Skin of body (tissue), 2 donors: Measurements from ENCODE around the gene TOP3A. TPM values are rescaled to one million over a fixed set of nuclear protein-coding genes. Genes with fewer than 3 reads are reported as not detected.
A peak's percentile ranks its signal among the peaks of the same experiment; 100 is the strongest.

Experiments used
- DNase-seq: peaks from one replicate; lab custom pipeline; 2025; lab: John Stamatoyannopoulos, UW
- total RNA-seq: library from RNA; depleted of rRNA; stranded (reverse); fragments of >200 nt; gene quantifications from one replicate; pipeline ENCODE4 v1.2.3, GENCODE V29; 2014

TOP3A gene
- total RNA-seq, 1 donor from 2014 or later, result 26.2 TPM

DNA sequence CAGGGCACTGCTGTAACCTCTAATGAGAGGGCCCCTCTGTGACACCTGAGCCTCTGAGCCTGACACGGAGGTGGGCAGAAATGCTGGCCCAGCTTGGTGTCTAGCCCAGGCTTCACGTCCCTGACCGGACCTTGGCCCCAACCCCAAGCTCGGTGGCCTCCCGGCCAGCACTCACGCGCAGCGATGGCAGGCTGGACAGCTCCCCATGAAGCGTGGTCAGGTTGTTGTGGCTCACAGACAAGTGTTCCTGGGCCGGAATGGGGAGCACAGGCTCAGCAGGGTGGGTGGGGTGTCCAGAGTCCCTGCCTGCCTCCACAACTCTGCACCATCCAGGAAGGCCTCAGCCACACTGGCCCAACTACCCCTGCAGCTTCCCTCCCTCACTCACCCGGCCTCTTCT is 58.4 kb downstream of the TOP3A start:
- no peak for DNase-seq

GRCh38 chr17:18254888-18255649 is 59.7 kb downstream of the TOP3A start:
- DNase-seq, result no peak

DNA sequence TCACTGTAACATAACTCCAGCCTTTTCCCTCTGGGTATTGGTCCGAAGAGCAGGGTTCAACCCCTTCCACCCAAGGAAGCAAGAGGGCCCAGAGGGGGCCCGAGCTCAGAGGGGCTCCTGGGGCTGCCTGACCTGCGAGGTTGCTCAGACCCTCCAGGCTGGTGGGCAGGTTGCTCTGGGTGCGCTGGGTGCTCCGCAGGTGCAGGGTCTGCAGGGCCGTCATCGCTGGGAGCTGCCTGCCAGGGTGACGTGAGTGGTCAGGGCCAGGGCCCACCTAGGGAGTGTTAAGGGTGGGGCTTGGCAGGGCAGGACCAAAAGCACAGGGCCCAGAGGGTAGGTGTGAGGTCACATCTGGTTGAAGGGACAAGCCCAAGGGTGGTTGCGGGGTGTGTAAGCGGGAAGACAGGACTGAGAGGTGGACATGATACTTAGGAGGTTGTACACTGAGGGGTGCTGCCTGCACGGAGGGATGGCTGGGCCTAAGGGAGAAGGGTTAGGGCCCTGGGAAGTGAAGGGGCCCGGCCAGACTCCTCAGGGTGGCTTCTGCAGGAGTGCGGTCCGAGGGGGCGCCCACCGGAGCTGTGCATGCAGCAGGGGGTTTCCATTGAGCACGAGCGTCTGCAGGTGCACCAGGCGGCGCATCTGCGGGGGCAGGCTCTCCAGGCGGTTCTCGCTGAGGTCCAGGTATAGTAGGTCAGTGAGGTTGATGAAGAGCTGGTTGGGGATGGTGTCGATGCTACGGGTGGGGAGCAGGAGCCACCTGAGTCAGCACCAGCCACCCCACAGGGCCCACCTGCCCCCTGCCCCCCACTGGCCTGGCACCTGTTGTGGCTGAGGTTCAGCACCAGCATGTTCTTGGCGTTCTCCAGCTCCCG is 60.6 kb downstream of the TOP3A start:
- no peak for DNase-seq

- DNase-seq, result no peak
Measured at GRCh38 chr17:18253187-18253884, 61.5 kb downstream of the TOP3A start.

GRCh38 chr17:18252160-18252559 is 62.6 kb downstream of the TOP3A start:
- DNase-seq, result no peak

- no peak for DNase-seq
Measured at GRCh38 chr17:18251204-18251603, 63.6 kb downstream of the TOP3A start.

DNA sequence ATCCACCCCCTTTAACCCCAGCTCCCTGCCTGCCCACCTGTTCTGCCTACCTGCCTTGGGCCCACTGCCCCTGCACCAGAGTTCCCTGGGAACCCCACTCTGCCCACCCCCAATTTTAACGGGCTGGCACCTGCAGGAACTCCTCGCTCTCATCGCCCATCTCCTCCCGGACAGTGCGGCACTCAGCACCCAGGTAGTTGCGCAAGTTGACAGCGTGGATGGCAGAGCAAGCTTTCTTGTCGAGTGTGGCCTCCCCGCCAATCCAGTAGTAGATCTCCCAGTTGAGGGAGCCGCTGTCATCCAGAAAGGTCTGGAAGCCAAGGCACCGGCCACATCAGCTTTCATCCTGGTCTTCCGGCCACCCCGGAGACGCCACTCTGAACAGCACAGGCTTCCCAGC is 64.1 kb downstream of the TOP3A start:
- DNase-seq, result no peak

DNA sequence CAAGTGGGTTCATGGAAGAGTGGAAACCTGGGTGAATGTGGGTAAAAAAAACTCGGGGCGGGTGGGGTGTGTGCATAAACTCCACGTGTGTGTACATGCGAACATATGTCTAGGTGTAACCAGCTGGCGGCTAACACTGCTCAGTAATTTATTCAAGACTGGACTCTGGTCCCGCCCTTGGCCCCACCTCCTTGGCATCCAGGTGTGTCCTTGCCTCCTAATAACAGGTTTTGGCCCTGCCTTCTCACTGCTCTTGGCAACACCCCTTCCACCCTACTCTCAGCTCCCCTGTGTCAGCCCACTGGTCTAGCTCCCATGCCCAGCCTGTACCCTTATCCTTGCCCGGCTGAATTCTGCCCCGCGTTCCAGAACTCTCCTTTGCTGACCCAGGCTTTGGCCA is 64.5 kb downstream of the TOP3A start:
- DNase-seq, result no peak

GRCh38 chr17:18248811-18249210 is 66.0 kb downstream of the TOP3A start:
- no peak for DNase-seq

DNA sequence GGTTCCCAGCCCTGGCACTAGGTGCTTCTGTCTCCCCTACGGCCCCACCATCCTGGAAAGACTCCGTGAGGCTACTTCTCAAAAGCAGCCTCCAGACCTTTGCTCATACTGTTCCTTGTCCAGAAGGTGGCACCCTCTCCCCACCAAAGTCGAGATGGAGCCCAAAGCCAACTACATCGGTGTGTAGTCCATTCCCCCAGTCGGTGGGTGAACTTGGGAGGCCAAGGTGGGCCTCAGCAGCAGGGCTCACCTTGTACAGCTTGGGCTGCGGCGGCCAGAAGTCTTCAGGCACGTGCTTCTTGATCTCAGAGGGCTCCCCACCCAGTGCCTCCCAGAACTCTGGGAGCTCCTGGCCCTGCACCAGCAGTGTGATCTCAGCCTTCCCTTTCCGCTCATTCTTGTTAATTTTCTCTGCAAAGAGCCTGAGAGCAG is 66.5 kb downstream of the TOP3A start:
- DNase-seq, result peak; percentile 54

DNA sequence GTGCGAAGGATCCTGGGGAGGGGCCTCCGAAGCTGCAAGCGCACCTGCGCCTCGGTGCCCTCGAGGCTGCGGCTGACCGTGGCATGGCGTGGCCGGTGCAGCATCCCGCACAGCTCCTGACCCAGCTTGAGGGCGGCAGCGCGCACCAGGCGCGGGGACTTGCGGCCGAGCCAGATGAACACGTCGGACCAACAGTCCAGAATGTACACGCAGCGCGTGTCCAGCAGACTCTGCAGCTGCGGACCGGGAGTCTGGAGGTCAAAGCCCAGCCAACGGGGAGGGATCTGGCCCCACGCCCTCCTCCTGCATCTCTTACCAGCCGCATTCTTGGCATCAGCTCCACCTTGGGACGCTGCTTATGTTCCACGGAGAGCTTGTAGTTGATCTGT is 67.2 kb downstream of the TOP3A start:
- no peak for DNase-seq

DNA sequence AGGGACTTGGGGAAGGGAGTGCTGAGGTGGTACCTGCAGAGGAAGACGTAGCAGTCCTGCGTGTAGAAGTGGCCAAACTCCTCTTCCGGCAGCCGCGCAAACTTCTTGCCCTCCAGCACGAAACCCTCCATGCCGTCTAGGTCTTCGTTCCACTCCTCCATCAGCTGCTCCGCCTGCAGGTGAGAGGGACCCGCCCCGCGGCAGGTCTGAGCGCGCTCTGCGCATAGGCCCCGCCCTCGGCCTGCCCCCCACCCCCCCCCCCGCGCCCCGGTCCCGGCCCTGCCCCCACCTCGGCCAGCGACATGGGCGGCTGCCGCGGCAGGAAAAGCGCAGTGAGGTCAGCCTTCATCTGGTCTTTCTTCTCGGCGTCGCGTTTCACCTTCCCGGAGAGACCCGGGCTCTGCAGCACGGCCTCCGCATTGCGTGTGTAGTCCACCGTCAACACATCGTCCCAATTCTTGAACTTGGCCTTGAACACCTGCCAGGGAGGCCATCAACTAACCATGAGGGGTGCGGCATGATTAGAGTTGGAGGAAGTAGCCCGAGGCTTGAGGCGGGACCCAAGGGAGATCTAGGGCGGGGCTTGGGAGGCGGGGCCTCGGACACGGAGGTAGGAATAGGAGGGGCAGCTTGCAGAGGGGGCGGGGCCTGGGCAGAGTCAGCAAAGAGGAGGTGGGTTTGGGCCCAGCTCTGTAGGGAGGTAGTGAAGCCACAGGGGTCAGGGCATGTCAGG is 67.7 kb downstream of the TOP3A start:
- no peak for DNase-seq

DNA sequence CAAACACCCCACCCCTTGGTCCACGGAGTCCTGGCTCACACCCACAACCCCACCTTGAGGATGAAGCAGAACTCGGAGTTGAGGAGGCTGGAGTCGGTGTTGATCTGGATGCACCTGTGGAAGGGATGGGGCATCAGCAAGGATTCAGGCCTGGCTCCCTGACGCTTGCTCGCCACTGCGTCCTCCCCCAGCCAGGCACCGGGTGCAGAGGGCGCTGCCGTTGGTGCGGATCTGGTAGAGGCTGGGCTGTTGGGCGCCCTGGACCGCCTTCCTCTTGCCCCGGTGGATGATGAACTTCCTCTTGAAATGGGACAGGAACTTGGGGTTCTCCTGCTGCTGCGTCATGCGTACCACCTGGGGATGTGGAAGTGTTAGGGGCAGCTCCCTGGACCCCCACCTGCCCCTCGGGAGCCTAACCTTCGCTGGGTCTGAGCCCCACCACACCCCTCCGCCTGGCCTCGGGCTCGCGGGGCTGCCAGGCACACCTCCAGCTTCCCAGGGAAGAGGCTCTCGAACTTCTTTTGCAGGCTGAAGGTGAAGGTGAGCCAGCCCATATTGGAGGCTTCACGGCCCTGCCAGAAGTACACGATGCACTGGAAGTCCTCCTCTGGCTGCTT is 68.6 kb downstream of the TOP3A start:
- DNase-seq, result no peak

- DNase-seq, result no peak
Measured at GRCh38 chr17:18245038-18245776, 69.6 kb downstream of the TOP3A start.

DNA sequence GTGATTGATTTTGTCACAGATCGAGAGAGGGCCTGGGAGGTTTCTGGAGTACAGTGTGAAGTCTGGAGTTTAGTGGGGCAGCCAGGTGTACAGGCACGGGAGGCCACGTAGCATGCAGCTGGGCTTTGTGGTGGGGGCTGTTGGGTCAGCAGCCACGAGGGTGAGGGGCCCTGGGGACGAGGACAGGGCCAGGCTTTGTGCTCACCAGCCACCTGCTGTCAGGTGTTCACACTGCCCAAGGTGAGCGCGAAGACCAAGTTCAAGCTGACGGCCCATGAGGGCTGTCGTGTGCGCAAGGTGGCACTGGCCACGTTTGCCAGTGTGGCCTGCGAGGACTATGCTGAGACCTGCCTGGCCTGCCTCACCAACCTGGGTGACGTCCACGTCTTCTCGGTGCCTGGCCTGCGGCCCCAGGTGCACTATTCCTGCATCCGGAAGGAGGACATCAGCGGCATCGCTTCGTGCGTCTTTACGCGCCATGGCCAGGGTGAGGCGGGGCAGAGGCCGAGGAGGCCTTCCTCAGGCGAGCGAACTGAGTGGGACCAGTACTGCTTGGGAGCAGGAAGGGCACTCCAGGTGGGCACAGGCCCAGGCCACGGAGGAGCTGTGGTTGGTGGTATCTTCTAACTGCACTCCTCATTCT is 73.4 kb downstream of the TOP3A start:
- DNase-seq, result no peak

DNA sequence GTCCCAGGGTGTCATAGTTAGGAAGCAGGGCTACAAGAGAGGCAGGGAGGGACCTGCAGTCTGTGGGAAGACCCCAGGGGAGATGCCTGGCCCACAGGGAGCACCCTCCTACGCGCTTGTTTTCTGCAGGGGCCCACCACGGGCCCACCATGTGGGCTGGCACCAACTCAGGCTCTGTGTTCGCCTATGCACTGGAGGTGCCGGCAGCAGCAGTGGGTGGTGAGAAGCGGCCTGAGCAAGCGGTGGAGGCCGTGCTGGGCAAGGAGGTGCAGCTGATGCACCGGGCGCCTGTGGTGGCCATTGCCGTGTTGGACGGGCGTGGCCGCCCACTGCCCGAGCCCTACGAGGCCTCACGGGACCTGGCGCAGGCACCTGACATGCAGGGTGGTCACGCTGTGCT is 74.3 kb downstream of the TOP3A start:
- no peak for DNase-seq

DNA sequence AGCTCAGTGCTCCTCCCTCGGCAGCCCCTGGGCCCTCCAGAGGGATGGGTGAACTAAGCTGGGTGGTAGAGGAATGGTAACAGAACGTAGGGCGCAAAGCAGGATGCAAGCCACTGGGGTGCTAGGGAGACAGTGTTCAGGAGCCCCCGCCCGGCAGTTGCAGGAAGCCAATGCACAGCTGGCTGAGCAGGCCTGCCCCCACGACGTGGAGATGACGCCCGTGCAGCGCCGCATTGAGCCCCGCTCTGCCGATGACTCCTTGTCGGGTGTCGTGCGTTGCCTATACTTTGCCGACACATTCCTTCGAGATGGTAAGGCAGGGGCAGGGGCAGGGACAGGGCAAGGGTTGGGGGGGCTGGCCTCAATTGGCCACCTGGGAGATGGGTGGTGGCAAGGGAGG is 76.5 kb downstream of the TOP3A start:
- DNase-seq, result no peak

DNA sequence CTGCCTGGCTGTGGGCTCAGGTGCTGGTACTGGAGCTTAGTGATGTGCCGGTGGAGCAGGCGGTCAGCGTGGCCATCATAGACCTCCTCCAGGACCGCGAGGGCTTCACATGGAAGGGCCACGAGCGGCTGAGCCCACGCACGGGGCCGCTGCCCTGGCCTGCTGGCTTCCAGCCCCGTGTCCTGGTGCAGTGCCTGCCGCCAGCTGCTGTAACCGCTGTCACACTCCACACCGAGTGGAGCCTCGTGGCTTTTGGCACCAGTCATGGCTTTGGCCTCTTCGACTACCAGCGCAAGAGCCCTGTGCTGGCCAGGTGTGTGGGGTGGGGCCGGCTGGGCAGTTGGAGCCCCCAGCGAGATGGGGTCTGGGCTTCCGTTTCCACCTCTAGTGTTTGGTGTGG is 77.3 kb downstream of the TOP3A start:
- no peak for DNase-seq

DNA sequence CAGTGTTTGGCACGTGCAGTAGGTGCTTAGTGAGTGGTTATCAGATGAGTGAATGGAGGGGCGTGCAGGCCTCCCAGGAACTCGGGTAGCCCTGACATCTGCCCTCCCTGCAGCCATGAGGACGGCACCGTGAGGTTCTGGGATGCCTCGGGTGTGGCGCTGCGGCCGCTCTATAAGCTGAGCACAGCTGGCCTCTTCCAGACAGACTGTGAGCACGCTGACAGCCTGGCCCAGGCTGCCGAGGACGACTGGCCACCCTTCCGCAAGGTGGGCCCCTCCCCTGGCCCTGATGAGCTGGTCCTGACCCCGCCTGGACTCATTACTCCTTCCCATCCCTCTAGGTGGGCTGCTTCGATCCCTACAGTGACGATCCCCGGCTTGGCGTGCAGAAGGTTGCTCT is 78.3 kb downstream of the TOP3A start:
- no peak for DNase-seq

GRCh38 chr17:18235743-18236256 is 79.0 kb downstream of the TOP3A start:
- DNase-seq, result no peak
